NCI-H1092 (cell line): Measurements from ENCODE around the gene TLK1.
"Not testable (repeated sequence)": the region's sequence is repeated elsewhere in the genome, so short reads cannot be mapped to it uniquely, and the experiment has no call there.

Experiments
- DNase-seq: peaks from one replicate; lab custom pipeline; 2025; lab: John Stamatoyannopoulos, UW

Gene TLK1

DNA sequence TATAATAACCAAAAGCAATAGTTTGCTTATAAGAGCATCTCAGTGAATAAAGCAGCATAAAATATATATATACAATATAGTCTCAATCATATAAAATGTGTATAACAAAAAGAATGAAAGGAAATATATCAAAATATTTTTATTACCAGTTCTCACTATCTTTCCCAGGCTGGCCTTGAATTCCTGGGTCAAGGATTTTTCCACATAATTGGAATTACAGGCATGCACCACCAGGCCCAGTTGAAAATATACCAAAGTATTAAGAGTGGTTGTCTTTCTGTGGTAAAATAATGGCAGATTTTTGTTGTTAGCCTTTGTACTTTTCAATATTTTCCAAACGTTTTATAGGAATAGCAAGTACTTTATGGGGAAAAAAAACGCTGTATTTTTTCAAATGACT lies 8.6 kb upstream of the TLK1 start:
- DNase-seq, result no peak

DNA sequence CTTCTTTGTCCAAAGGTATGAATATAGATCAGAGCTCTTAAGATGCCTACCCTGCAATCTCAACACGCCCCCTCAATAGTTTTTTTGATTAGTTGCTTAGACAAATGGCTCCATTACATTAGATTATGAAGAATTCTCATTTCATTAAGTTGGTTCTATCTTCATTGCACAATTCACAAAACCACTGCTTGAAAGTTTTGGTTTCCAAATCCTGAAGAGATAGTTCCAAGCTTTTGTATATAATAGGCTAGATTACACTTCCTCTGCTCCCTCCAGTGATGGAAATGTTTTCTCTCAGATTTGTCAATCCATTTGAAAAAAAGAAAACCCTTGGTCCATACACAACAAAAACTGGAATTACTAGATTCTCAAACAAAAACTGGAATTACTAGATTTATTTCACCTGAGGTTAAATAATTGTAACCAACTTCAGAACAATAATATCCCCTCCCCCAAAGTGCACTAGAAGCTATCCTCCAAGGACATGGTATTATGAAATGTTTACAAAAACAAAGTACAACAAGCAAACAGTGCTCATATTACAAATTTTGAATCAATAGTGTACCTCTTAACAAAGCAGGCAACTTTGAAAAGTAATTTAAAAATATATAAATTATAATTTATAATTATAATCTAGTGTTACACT lies 6.8 kb upstream of the TLK1 start:
- no peak for DNase-seq

DNA sequence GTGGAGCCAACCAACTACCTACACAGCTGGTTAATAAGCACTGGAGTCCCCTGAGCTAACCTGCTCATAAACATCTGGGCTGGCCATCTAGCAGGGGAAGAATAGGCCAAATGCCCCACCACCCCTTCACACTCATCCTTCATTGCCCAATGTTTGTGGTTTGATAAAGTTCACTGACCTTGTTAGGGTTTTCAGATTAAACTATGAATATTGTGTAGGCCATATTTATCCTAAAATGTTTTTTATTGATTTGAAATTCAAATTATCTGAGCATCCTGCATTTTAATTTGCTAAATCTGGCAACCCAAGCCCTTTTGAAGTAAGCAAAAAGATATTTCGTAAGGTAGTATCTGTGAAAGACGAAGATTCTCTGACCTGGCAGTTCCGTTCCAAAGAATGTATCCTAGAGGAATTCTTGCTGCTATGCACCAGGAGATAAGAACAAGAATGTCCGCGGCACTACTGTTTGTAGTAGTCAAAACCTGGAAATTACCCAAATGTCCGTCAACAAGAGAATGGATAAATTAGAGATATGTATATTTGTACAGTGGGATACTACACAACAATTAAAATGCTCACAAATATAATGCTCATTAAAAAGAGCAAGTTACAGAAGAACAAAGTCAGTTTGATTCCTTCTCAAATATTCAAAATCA lies 5.8 kb upstream of the TLK1 start:
- DNase-seq, result no peak

DNA sequence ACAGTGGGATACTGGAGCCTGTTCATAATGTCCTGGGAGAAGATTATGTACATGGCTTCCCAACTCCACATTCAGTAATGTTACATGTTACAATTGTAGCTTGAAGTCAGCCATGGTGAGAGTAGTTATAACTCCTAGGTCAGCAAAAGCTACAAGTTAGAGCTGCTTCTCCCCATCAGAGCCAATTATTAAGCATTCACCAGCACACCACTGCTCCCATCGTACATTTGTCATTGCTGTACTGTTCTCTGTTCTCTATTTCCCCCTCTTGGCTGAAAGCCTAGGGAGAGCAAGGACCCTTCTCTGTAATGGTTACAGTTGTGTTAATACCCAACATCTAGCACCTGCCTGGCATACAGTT lies 5.3 kb upstream of the TLK1 start:
- no peak for DNase-seq

DNA sequence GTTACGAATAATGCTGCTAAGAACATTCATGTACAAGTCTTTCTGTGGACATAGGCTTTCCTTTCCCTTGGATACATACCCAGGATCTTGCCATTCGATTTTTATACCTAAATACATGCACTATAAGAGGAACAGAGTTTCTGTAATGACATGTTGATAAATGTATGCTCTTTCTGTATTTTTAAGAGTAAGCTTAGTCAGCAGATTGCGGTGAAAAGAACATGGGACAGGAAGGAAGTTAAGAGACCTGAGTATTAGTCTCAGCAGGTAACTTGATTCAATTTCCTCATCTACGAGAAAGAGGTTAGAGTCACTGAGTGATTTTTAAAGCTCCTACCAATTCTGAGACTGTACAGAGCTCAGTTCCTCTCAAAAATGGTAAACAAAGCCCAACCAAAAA lies 2.6 kb upstream of the TLK1 start:
- no peak for DNase-seq

DNA sequence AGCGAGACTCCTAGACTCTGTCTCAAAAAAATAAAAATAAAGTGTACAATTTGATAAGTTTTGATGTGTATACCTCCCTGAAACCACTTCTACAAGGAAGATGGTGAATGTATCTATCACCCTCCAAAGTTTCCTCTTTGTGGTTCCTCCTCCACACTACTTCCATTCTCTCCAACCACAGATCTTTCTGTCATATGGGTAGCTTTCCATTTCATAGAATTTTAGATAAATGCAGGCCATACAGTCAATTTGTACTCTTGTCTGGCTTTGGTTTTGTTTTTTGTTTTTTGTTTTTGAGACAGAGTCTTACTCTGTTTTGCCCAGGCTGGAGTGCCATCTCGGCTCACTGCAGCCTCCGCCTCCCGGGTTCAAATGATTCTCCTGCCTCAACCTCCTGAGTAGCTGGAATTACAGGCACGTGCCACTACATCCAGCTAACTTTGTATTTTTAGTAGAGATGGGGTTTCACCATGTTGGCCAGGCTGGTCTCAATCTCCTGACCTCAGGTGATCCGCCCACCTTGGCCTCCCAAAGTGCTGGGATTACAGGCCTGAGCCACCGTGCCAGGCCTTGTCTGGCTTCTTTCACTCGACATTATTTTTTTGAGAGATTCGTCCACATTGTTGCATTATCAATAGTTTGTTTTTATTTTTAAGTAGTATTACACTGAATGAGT lies 2.0 kb upstream of the TLK1 start:
- not testable (repeated sequence) for DNase-seq

GRCh38 chr2:171160956-171161740 lies 455 bp upstream of the TLK1 start:
- DNase-seq, result peak; percentile 27

DNA sequence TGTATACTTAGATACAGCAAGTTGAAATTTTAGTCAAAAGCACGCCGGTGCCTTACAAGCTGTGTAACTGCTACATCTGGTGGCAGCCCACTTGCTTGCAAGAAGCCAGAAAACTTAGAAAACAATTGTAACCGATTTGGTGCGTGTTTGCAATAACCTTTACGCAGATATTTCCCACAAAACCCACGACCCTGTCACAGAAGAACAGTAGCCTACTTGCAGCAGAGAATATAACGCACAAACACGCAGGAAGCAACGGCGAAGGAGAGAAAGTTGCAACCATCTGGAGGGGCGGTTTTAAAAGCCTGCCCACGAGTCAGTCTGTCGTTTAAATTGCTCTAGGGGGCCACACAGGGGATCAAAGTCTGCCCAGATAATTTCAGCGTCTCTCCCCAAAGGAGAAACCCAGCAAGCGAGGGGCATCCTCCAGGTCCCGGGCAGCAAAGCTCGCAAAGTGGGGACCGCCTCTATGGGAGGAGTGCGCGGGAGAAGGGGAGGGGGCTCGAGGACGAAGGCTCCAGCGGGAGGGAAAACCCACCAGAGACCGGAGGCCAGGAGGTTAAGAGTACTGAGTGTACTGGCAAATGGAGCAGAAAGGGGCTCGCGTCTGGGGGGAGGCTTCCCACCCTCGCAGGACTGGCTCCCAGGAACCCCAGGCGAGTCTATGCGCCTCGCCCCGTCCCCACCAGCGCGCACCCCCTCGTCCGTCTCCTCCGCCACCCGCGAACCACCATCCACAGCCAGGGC lies 1.1 kb downstream of the TLK1 start:
- peak; percentile 21 for DNase-seq

- peak; percentile 7 for DNase-seq
Observed at GRCh38 chr2:171158790-171159371, 1.8 kb downstream of the TLK1 start.

GRCh38 chr2:171158036-171158789 lies 2.5 kb downstream of the TLK1 start:
- no peak for DNase-seq

DNA sequence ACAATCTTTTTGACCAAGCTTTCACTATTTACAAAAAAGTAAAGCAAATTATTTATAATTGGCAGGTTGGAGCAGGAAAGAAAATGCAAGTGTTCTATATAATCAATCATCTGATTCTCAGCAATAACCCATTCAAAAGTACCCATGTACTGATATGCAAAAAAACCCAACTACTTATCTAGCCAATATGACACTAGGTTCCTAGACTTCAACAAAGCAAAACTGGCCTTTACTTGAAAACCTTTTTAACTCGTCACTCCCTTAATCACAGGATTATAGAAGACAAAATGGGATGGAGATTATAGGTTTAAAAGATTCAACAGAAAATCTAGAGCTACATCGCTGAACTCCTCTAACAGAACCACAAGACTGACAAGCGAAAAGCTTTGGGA lies 3.6 kb downstream of the TLK1 start:
- no peak for DNase-seq

DNA sequence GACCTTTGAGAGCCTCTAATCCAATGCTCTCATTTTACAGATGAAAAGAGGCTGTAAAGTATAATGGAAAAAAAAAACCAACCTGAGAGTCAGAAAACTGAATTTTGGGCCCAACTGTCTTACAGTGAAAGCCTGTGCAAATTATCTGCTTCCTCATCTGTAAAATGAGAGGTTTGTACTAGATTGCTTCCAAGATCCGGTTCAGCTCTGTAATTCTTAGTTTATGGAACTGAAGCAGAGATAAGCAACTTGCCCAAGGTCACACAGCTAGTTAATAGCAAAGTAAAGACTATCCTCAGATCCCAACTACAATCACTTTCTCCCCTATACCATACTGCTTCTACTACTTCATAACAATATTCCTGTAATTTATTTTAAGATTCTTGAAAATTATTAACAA lies 6.3 kb downstream of the TLK1 start:
- no peak for DNase-seq

- no peak for DNase-seq
Observed at GRCh38 chr2:171150694-171151285, 9.9 kb downstream of the TLK1 start.

DNA sequence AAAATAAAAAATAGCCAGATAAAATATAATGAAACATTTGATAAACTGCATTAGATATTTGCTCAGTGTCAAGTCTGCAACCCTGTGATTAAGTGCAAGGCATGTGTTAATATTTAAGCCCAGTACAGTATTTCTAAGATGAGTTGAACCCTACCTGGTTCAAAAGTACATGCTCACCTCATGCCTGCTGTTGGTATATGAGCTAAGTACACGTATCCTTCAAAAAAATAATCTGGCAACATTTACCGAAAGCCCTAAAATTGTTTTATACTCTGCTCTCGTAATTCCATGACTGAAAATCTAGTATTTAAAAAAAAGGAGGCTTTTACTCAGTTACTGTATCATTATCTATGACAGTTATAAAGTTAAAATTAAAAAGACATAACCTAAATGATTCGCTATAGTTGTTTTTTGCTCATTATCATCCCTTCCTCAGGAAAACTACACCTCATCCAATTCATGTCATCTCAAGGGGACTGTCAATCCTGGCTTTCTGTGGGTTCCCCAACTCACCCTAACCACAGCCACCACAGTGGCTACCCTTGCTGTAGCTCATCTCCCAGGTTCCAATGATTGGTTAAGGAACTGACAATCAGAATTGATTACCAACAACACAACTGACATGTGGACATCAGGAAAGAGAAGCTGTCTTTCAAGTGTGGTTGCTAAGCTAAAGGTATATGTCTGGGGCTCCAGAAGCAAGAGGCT lies 10.6 kb downstream of the TLK1 start:
- no peak for DNase-seq

- no peak for DNase-seq
Observed at GRCh38 chr2:171149171-171149938, 11.3 kb downstream of the TLK1 start.

GRCh38 chr2:171147081-171147480 lies 13.6 kb downstream of the TLK1 start:
- DNase-seq, result no peak

- DNase-seq, result no peak
Observed at GRCh38 chr2:171146633-171147032, 14.1 kb downstream of the TLK1 start.

GRCh38 chr2:171146071-171146470 lies 14.6 kb downstream of the TLK1 start:
- DNase-seq, result no peak

GRCh38 chr2:171143670-171144062 lies 17.0 kb downstream of the TLK1 start:
- no peak for DNase-seq
